CD1c-positive myeloid dendritic cell (primary cell): Measurements from ENCODE around the gene PAQR6.

Experiments
- DNase-seq: peaks from one replicate; pipeline ENCODE4 v3.0.0-alpha.2; 2016; ENCODE audit errors: extremely low spot score

Gene PAQR6

GRCh38 chr1:156193488-156194299 lies 54.2 kb downstream of the PAQR6 start, which contains the start of gene SLC25A44:
SLC25A44 (plus strand) TSS chr1:156194104; CDS start chr1:156199848, 5,744 bp downstream.
- peak; percentile 99 for DNase-seq
